ENCODE measurements around the gene BICDL2. TPM values are rescaled to one million over a fixed set of nuclear protein-coding genes. Genes with fewer than 3 reads are reported as not detected.

The BICDL2 gene
- total and polyA plus RNA-seq, 9 of the 15 experiments (the other 6 are each of a cell fraction or from before 2014, with no cell fraction given), result 0.09 to 0.28 (median 0.09) TPM; not detected in 6

- TF ChIP-seq SREBF1 (IDR thresholded peaks at IDR 0.05; ENCODE audit: borderline replicate concordance, low read depth, low read length) (no peak), MBD1 (CRISPR knock-in tag; IDR thresholded peaks at IDR 0.05) (no peak), ZNF277 (CRISPR knock-in tag; IDR thresholded peaks at IDR 0.05; ENCODE audit: borderline replicate concordance) (no peak), ETS2 (tag; IDR thresholded peaks at IDR 0.05; ENCODE audit: borderline replicate concordance, poor library complexity, severe bottlenecking) (no peak), USF2 (CRISPR knock-in tag; IDR thresholded peaks at IDR 0.05) (no peak), ZNF75A (CRISPR knock-in tag; IDR thresholded peaks at IDR 0.05) (no peak), PRPF4 (IDR thresholded peaks at IDR 0.05; ENCODE audit: insufficient read depth, low read depth, low read length, poor library complexity, severe bottlenecking) (peak; percentile 59), ZNF3 (CRISPR knock-in tag; IDR thresholded peaks at IDR 0.05) (no peak), CEBPB (tag; IDR thresholded peaks at IDR 0.05) (no peak), SUPT5H (IDR thresholded peaks at IDR 0.05) (peak; percentile 59; the same call in 1 of the 2 replicates), NR0B1 (IDR thresholded peaks at IDR 0.05; ENCODE audit: partially characterized antibody) (no peak), HES1 (IDR thresholded peaks at IDR 0.05; ENCODE audit: low read depth) (no peak), ZNF41 (CRISPR knock-in tag; conservative IDR thresholded peaks at IDR 0.05) (no peak), TSC22D4 (tag; IDR thresholded peaks at IDR 0.05) (no peak), TAF9B (IDR thresholded peaks at IDR 0.05; ENCODE audit: partially characterized antibody) (no peak), NFXL1 (CRISPR knock-in tag; IDR thresholded peaks at IDR 0.05) (no peak), RCOR1 (IDR thresholded peaks at IDR 0.05; ENCODE audit: borderline replicate concordance in 1 of 2, low read depth in 2 of 2, low read length in 2 of 2) (0 out of 4 replicates have a peak, but pooled peaks of 1 of the 2 experiments have one; percentile 2), POLR2H (tag; IDR thresholded peaks at IDR 0.05; ENCODE audit: low read depth) (no peak), PTBP1 (IDR thresholded peaks at IDR 0.05; ENCODE audit: low read depth, low read length) (no peak)
Measured at GRCh38 chr16:3059041-3059722, 22.4 kb upstream of the BICDL2 start (continued).

Data from K562 (cell line).